RCC 7860 (cell line): Measurements from ENCODE around the gene POLR2L.

Experiments used
- DNase-seq: peaks from one replicate; pipeline ENCODE4 v3.0.0-alpha.2; 2015; ENCODE audit warnings: low spot score
- FAIRE-seq: peaks from 2 replicates; lab custom pipeline; 2012; peaks lifted over from hg19 to GRCh38; lab: Jason Lieb, UNC

Gene POLR2L

GRCh38 chr11:828506-829175 is 13.7 kb downstream of the POLR2L start:
- no peak for DNase-seq
- FAIRE-seq = no peak

GRCh38 chr11:827897-828192 is 14.5 kb downstream of the POLR2L start, which contains the start of gene CRACR2B:
TSS of gene CRACR2B (plus strand) at chr11:827919. CDS start at chr11:828608, 689 bp downstream.
- FAIRE-seq (no peak), DNase-seq (no peak)

- DNase-seq = no peak
- FAIRE-seq = no peak
These were observed 15.0 kb downstream of the POLR2L start for GRCh38 chr11:827146-827896.

GRCh38 chr11:826836-827145 is 15.5 kb downstream of the POLR2L start:
- no peak for DNase-seq
- no peak for FAIRE-seq

- FAIRE-seq = no peak
These were observed 16.1 kb downstream of the POLR2L start for GRCh38 chr11:826227-826621.

GRCh38 chr11:825366-826226 is 16.7 kb downstream of the POLR2L start:
- DNase-seq (no peak), FAIRE-seq (no peak)

More at GRCh38 chr11:826227-826621, 16.1 kb downstream of the POLR2L start:
- DNase-seq = no peak

- FAIRE-seq (no peak), DNase-seq (no peak)
These were observed 17.4 kb downstream of the POLR2L start for GRCh38 chr11:824942-825341.

- FAIRE-seq (no peak), DNase-seq (no peak)
These were observed 17.9 kb downstream of the POLR2L start for GRCh38 chr11:824292-824880.

GRCh38 chr11:823441-824291 is 18.7 kb downstream of the POLR2L start:
- DNase-seq = no peak
- FAIRE-seq = no peak

- DNase-seq (no peak), FAIRE-seq (no peak)
These were observed 20.6 kb downstream of the POLR2L start for GRCh38 chr11:821512-822371.

GRCh38 chr11:820655-821511 is 21.4 kb downstream of the POLR2L start:
- FAIRE-seq (peak; percentile 80), DNase-seq (peak; percentile 85)

GRCh38 chr11:819943-820649 is 22.2 kb downstream of the POLR2L start:
- FAIRE-seq (peak; percentile 52), DNase-seq (peak; percentile 61)

GRCh38 chr11:819129-819931 is 23.0 kb downstream of the POLR2L start:
- FAIRE-seq = no peak

GRCh38 chr11:818396-819128 is 23.8 kb downstream of the POLR2L start, which contains the start of gene PNPLA2:
TSS of gene PNPLA2 (plus strand) at chr11:818914. CDS start at chr11:819719, 805 bp downstream.
- DNase-seq (no peak), FAIRE-seq (no peak)

More at GRCh38 chr11:819129-819931, 23.0 kb downstream of the POLR2L start:
- peak; percentile 64 for DNase-seq

GRCh38 chr11:816433-816779 is 25.9 kb downstream of the POLR2L start:
- no peak for DNase-seq
- no peak for FAIRE-seq

GRCh38 chr11:815675-816432 is 26.5 kb downstream of the POLR2L start:
- DNase-seq = no peak
- FAIRE-seq = no peak
